Endothelial cell of umbilical vein (primary cell): Measurements from ENCODE around the gene HENMT1. TPM values are rescaled to one million over a fixed set of nuclear protein-coding genes. Genes with fewer than 3 reads are reported as not detected.

Source experiments
- BruUV-seq: library from RNA; stranded (reverse); fragments of 400-500 nt; replicated peaks from 2 replicates; lab custom pipeline; 2021; lab: Mats Ljungman, UMichigan
- CTCF ChIA-PET: fragments of 300-600, 350-600 bp; sonication (Branson Sonifier 250); formaldehyde crosslinking; loops from one replicate; lab custom pipeline; 2021; ENCODE audit warnings: antibody characterized with exemption, inconsistent platforms; lab: Charles Lee
- POLR2A ChIA-PET: fragments of 300-600, 350-600 bp; sonication (Branson Sonifier 250); formaldehyde crosslinking; loops from one replicate; lab custom pipeline; 2021; ENCODE audit warnings: antibody characterized with exemption, inconsistent platforms; lab: Charles Lee
- DNase-seq: peaks from one replicate; pipeline ENCODE4 v3.0.0-alpha.2; 2011; ENCODE audit warnings: low read depth, low spot score
- FAIRE-seq: peaks from 2 replicates; lab custom pipeline; 2011; peaks lifted over from hg19 to GRCh38; lab: Jason Lieb, UNC
- H2AFZ ChIP-seq: 2 replicates; pipeline ENCODE4 v1.6.0; 2012; ENCODE audit warnings: low read depth, low read length, control low read depth, inconsistent platforms
- H3K27ac ChIP-seq: 2 replicates; pipeline ENCODE4 v1.5.1; 2011; ENCODE audit warnings: low read depth, mild to moderate bottlenecking, control low read depth, low read length, moderate library complexity; ENCODE audit not compliant: insufficient read depth
- H3K27me3 ChIP-seq, 2 experiments: 2 replicates each; pipeline versions ENCODE4 v1.6.0 to v1.6.1; 2011; ENCODE audit warnings: low read length in 2 of 2, mixed read lengths in 1 of 2; ENCODE audit not compliant: control insufficient read depth in 2 of 2, insufficient read depth in 2 of 2
- H3K36me3 ChIP-seq, 2 experiments: 2 replicates in 1 of 2; 3 replicates in 1 of 2; pipeline ENCODE4 v1.5.1; 2011; ENCODE audit warnings: low read length in 2 of 2, mild to moderate bottlenecking in 1 of 2, moderate library complexity in 1 of 2; ENCODE audit not compliant: control insufficient read depth in 2 of 2, insufficient read depth in 2 of 2; ENCODE audit errors: extremely low read depth in 1 of 2
- H3K4me1 ChIP-seq: 3 replicates; pipeline ENCODE4 v1.5.1; 2011; ENCODE audit warnings: mild to moderate bottlenecking, low read length; ENCODE audit not compliant: control insufficient read depth, insufficient read depth; ENCODE audit errors: extremely low read depth
- H3K4me2 ChIP-seq: 2 replicates; pipeline ENCODE4 v1.6.1; 2011; ENCODE audit warnings: low read length, control low read depth, mixed read lengths; ENCODE audit not compliant: insufficient read depth
- H3K4me3 ChIP-seq, 3 experiments: fragments of 200-600 bp in 1 of 3; sonication (generic), shearing (Covaris generic) in 1 of 3; replicated peaks in 1 of 3; 2 replicates each; pipeline ENCODE4 v1.5.1; 2011 to 2016; ENCODE audit warnings: control low read depth in 3 of 3, low read length in 3 of 3, mild to moderate bottlenecking in 2 of 3, inconsistent platforms in 1 of 3, low read depth in 1 of 3, moderate library complexity in 1 of 3; ENCODE audit not compliant: insufficient read depth in 1 of 3
- H3K79me2 ChIP-seq: 2 replicates; pipeline ENCODE4 v1.6.0; 2012; ENCODE audit warnings: low read length, inconsistent platforms; ENCODE audit not compliant: control insufficient read depth, insufficient read depth
- H3K9ac ChIP-seq: replicated peaks from 2 replicates; pipeline ENCODE3; 2011; ENCODE audit warnings: low read length, control low read depth; ENCODE audit not compliant: insufficient read depth; ENCODE audit errors: extremely low read depth
- H3K9me1 ChIP-seq: replicated peaks from 3 replicates; pipeline ENCODE4 v1.6.0; 2011; ENCODE audit warnings: mild to moderate bottlenecking, low read length; ENCODE audit not compliant: control insufficient read depth, insufficient read depth; ENCODE audit errors: extremely low read depth
- H3K9me3 ChIP-seq: replicated peaks from 2 replicates; pipeline ENCODE4 v1.5.1; 2012; ENCODE audit warnings: low read length, inconsistent platforms; ENCODE audit not compliant: control insufficient read depth, insufficient read depth
- H4K20me1 ChIP-seq: replicated peaks from 2 replicates; pipeline ENCODE3; 2011; ENCODE audit warnings: mild to moderate bottlenecking, low read length; ENCODE audit not compliant: control insufficient read depth, insufficient read depth; ENCODE audit errors: extremely low read depth
- EZH2 ChIP-seq: IDR thresholded peaks from 2 replicates; pipeline ENCODE4 v1.6.1; 2012; ENCODE audit warnings: borderline replicate concordance, low read depth, mild to moderate bottlenecking, moderate library complexity, low read length, inconsistent platforms; ENCODE audit not compliant: severe bottlenecking
- FOS ChIP-seq: IDR thresholded peaks from 2 replicates; pipeline ENCODE4 v1.6.1; 2011; ENCODE audit warnings: mild to moderate bottlenecking, low read length, moderate library complexity, borderline replicate concordance; ENCODE audit not compliant: insufficient read depth
- GATA2 ChIP-seq: IDR thresholded peaks from 2 replicates; pipeline ENCODE4 v1.7.0; 2011; ENCODE audit warnings: low read depth, mild to moderate bottlenecking, moderate library complexity, mixed read lengths, low read length; ENCODE audit not compliant: insufficient read length, insufficient read depth
- JUN ChIP-seq: IDR thresholded peaks from 2 replicates; pipeline ENCODE4 v1.6.1; 2011; ENCODE audit warnings: borderline replicate concordance, low read depth; ENCODE audit not compliant: insufficient read length, insufficient read depth
- MYC ChIP-seq: IDR thresholded peaks from one replicate; pipeline ENCODE4 v1.6.1; 2011; ENCODE audit warnings: mild to moderate bottlenecking, low read depth, low read length
- POLR2AphosphoS5 ChIP-seq: IDR thresholded peaks from 2 replicates; pipeline ENCODE4 v1.6.1; 2012; ENCODE audit warnings: low read depth, mild to moderate bottlenecking, control low read depth, low read length, moderate library complexity; ENCODE audit not compliant: insufficient read depth
- dilution Hi-C: fragments of 300-500 bp; cut with MboI; formaldehyde crosslinking; loops from one replicate; pipeline ENCODE4 v1.15.0; 2019; ENCODE audit warnings: low sequenced_read_pairs; ENCODE audit not compliant: extremely low pct_ligation_motif_present
- intact Hi-C: fragments of 100-400 bp; cut with micrococcal nuclease; formaldehyde crosslinking; loops from one replicate; pipeline ENCODE4 v1.10.0; 2022
- polyA plus RNA-seq, 4 experiments: library from polyadenylated mRNA; depleted of rRNA in 3 of 4; stranded (reverse) in 3 of 4; unstranded in 1 of 4; fragments of >200 nt; gene quantifications; 2 replicates each; pipeline versions ENCODE4 v1.2.1 to v1.2.3, GENCODE V29; 2011 to 2012; ENCODE audit warnings: missing spikeins in 1 of 4
- total RNA-seq: library from RNA; stranded (reverse); gene quantifications from 2 replicates; pipeline ENCODE4 v1.2.3, GENCODE V29; 2021
- TF ChIP-seq, protein P1 (sequence below), 2 donors: IDR thresholded peaks; 1 replicate in 1 of 2; 2 replicates in 1 of 2; pipeline ENCODE4 v1.5.1; 2011; ENCODE audit warnings: low read length in 2 of 2, mild to moderate bottlenecking in 2 of 2, moderate library complexity in 2 of 2, control low read depth in 1 of 2, inconsistent platforms in 1 of 2, low read depth in 1 of 2; ENCODE audit not compliant: insufficient read depth in 1 of 2; ENCODE audit errors: extremely low read depth in 1 of 2

Gene HENMT1
- total and polyA plus RNA-seq, 2 donors (not counting 3 experiments of a cell fraction or from before 2014, with no cell fraction given): 4.4 to 4.5 TPM

DNA sequence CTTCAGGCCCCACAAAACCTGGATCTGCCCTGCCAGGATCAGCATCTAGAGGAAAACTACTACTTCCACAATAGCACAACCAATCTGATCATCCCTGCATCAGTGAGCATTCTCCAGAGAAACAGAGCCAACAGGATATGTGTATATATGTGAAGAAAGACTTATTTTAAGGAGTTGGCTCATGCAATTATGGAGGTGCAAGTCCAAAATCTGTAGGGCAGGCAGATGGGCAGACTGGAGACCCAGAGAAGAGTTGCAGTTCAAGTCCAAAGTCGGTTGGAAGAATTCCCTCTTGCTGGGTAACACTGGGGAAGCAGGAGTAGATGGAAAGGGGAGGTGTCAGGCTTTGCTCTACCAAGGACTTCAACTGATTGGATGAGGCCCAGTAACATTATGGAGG lies 4.9 kb upstream of the HENMT1 start:
- dilution Hi-C loops (no loop called here), intact Hi-C loops (no loop called here)
- Histone ChIP-seq H3K36me3 (no peaks in the 10 kb centered on the region), H3K79me2 (no peaks in the 10 kb centered on the region), H3K9me3 (no peaks in the 10 kb centered on the region), H3K9me1 (no peaks in the 10 kb centered on the region), H4K20me1 (no peaks in the 10 kb centered on the region), H3K4me1 (peaks cover 7% of the 10 kb centered on the region), H3K4me2 (no peak overlapping the region), H3K27ac (no peak overlapping the region), H3K9ac (no peak overlapping the region), H2AFZ (no peak overlapping the region), H3K4me3 (no peak overlapping the region), H3K27me3 (no peaks in the 10 kb centered on the region)
- no TSS peak for BruUV-seq
- TF ChIP-seq POLR2AphosphoS5: no peak
- TF ChIP-seq EZH2: no peak
- no peak for TF ChIP-seq FOS
- TF ChIP-seq, protein P1, sequence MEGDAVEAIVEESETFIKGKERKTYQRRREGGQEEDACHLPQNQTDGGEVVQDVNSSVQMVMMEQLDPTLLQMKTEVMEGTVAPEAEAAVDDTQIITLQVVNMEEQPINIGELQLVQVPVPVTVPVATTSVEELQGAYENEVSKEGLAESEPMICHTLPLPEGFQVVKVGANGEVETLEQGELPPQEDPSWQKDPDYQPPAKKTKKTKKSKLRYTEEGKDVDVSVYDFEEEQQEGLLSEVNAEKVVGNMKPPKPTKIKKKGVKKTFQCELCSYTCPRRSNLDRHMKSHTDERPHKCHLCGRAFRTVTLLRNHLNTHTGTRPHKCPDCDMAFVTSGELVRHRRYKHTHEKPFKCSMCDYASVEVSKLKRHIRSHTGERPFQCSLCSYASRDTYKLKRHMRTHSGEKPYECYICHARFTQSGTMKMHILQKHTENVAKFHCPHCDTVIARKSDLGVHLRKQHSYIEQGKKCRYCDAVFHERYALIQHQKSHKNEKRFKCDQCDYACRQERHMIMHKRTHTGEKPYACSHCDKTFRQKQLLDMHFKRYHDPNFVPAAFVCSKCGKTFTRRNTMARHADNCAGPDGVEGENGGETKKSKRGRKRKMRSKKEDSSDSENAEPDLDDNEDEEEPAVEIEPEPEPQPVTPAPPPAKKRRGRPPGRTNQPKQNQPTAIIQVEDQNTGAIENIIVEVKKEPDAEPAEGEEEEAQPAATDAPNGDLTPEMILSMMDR (IDR thresholded peaks at IDR 0.05; ENCODE audit: extremely low read depth in 1 of 2, insufficient read depth in 1 of 2, low read depth in 1 of 2, low read length in 2 of 2): no peak
- TF ChIP-seq GATA2: no peak
- no peak for TF ChIP-seq MYC
- no peak for TF ChIP-seq JUN
- ChIA-PET CTCF (no interaction called here), POLR2A (no interaction called here)
- FAIRE-seq (no peak), DNase-seq (no peak)
